Ovary (tissue), 3 donors: ENCODE measurements around the gene THUMPD3.

Experiments
- EP300 ChIP-seq: sonication (generic); formaldehyde crosslinking; IDR thresholded peaks from one replicate; pipeline ENCODE4 v1.6.1; 2017; ENCODE audit warnings: antibody characterized with exemption
- TF ChIP-seq, protein P1 (sequence below), 3 donors: fragments of 450-650 bp in 2 of 3; fragments of 200-600 bp in 1 of 3; IDR thresholded peaks; one replicate each; pipeline versions ENCODE4 v1.5.1 to v1.8.0; 2016 to 2022; ENCODE audit warnings: antibody characterized with exemption in 3 of 3, mild to moderate bottlenecking in 1 of 3
- donor health status: DM: no; HTN: no; CAD: no.

DNA sequence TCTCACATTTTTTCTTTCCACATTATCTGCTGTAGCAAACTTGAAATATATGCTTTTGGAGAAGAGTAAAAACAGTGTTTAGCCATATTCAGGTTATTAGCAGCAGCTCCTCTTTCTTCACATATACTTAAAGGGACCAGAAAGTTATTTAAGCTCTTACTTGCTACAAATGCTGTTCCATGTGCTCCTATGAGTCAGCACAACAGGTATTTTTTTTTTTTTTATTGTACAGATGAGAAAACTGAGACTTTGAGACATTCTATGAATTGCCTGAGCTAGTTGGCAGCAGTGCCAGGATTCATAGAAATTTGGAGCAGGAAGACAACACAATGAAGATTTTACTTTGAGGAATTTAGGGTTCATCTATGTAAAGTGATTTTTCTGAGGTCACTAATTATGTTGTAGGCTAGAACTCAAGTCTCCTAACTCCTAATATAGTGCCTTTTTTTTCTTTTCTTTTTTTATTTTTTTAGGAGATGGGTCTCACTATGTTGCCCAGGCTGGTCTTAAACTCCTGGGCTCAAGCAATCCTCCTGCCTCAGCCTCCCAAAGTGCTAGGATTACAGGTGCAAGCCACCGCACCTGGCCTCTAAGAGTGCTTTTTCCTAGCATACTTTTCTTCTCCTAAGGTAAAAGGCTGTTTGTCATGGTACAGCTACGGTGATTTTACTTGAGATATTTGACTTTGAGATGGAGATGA lies 58.1 kb downstream of the THUMPD3 start:
- TF ChIP-seq, protein P1, sequence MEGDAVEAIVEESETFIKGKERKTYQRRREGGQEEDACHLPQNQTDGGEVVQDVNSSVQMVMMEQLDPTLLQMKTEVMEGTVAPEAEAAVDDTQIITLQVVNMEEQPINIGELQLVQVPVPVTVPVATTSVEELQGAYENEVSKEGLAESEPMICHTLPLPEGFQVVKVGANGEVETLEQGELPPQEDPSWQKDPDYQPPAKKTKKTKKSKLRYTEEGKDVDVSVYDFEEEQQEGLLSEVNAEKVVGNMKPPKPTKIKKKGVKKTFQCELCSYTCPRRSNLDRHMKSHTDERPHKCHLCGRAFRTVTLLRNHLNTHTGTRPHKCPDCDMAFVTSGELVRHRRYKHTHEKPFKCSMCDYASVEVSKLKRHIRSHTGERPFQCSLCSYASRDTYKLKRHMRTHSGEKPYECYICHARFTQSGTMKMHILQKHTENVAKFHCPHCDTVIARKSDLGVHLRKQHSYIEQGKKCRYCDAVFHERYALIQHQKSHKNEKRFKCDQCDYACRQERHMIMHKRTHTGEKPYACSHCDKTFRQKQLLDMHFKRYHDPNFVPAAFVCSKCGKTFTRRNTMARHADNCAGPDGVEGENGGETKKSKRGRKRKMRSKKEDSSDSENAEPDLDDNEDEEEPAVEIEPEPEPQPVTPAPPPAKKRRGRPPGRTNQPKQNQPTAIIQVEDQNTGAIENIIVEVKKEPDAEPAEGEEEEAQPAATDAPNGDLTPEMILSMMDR (IDR thresholded peaks at IDR 0.05) = no peak
- no peak for TF ChIP-seq EP300
